ENCODE data around the gene PEX6. TPM values are rescaled to one million over a fixed set of nuclear protein-coding genes. Genes with fewer than 3 reads are reported as not detected.
"Not testable (repeated sequence)": the region's sequence is repeated elsewhere in the genome, so short reads cannot be mapped to it uniquely, and the experiment has no call there.

Gene PEX6
- total RNA-seq, 1 donor from 2014 or later, result 13.8 TPM

- no peak for DNase-seq
- Mint-ChIP-seq H3K27me3 (ENCODE audit: unreplicated experiment) (no peaks in the 10 kb centered on the region), H3K4me3 (ENCODE audit: unreplicated experiment) (no peak overlapping the region), H3K27ac (ENCODE audit: unreplicated experiment) (no peak overlapping the region), H3K36me3 (ENCODE audit: unreplicated experiment) (no peaks in the 10 kb centered on the region), H3K9me3 (ENCODE audit: unreplicated experiment) (no peaks in the 10 kb centered on the region), H3K4me1 (ENCODE audit: low read depth, unreplicated experiment) (no peaks in the 10 kb centered on the region)
- TF ChIP-seq CTCF (IDR thresholded peaks at IDR 0.05; ENCODE audit: partially characterized antibody, unreplicated experiment), result no peak
Observed at GRCh38 chr6:43001843-43002242, 22.9 kb upstream of the PEX6 start.

- not testable (repeated sequence) for H3K27ac Mint-ChIP-seq (ENCODE audit: unreplicated experiment); DNase-seq; H3K4me1 Mint-ChIP-seq (ENCODE audit: low read depth, unreplicated experiment); H3K36me3 Mint-ChIP-seq (ENCODE audit: unreplicated experiment); H3K4me3 Mint-ChIP-seq (ENCODE audit: unreplicated experiment); H3K27me3 Mint-ChIP-seq (ENCODE audit: unreplicated experiment); H3K9me3 Mint-ChIP-seq (ENCODE audit: unreplicated experiment)
Observed at GRCh38 chr6:42998205-42998604, 19.2 kb upstream of the PEX6 start.

- Mint-ChIP-seq H3K9me3 (ENCODE audit: unreplicated experiment) (peaks cover 2% of the 10 kb centered on the region), H3K27ac (ENCODE audit: unreplicated experiment) (no peak overlapping the region), H3K4me1 (ENCODE audit: low read depth, unreplicated experiment) (no peaks in the 10 kb centered on the region), H3K36me3 (ENCODE audit: unreplicated experiment) (no peaks in the 10 kb centered on the region), H3K4me3 (ENCODE audit: unreplicated experiment) (no peak overlapping the region), H3K27me3 (ENCODE audit: unreplicated experiment) (no peaks in the 10 kb centered on the region)
- TF ChIP-seq CTCF (IDR thresholded peaks at IDR 0.05; ENCODE audit: partially characterized antibody, unreplicated experiment), result no peak
- DNase-seq, result no peak
Observed at GRCh38 chr6:42996513-42996912, 17.5 kb upstream of the PEX6 start.

GRCh38 chr6:42993445-42993844, 14.5 kb upstream of the PEX6 start:
- Mint-ChIP-seq H3K27me3 (ENCODE audit: unreplicated experiment) (no peaks in the 10 kb centered on the region), H3K9me3 (ENCODE audit: unreplicated experiment) (peaks cover 2% of the 10 kb centered on the region), H3K27ac (ENCODE audit: unreplicated experiment) (no peak overlapping the region), H3K36me3 (ENCODE audit: unreplicated experiment) (no peaks in the 10 kb centered on the region), H3K4me1 (ENCODE audit: low read depth, unreplicated experiment) (no peaks in the 10 kb centered on the region), H3K4me3 (ENCODE audit: unreplicated experiment) (no peak overlapping the region)
- DNase-seq, result no peak
- TF ChIP-seq CTCF (IDR thresholded peaks at IDR 0.05; ENCODE audit: partially characterized antibody, unreplicated experiment), result no peak

GRCh38 chr6:42989923-42990322, 10.9 kb upstream of the PEX6 start:
- H3K27ac Mint-ChIP-seq (ENCODE audit: unreplicated experiment), result no peak overlapping the region
- no peaks in the 10 kb centered on the region for H3K36me3 Mint-ChIP-seq (ENCODE audit: unreplicated experiment)
- H3K4me3 Mint-ChIP-seq (ENCODE audit: unreplicated experiment), result no peak overlapping the region
- peaks cover 13% of the 10 kb centered on the region for H3K9me3 Mint-ChIP-seq (ENCODE audit: unreplicated experiment)
- H3K4me1 Mint-ChIP-seq (ENCODE audit: low read depth, unreplicated experiment), result peaks cover 11% of the 10 kb centered on the region
- peaks cover 3% of the 10 kb centered on the region for H3K27me3 Mint-ChIP-seq (ENCODE audit: unreplicated experiment)
- no peak for TF ChIP-seq CTCF (IDR thresholded peaks at IDR 0.05; ENCODE audit: partially characterized antibody, unreplicated experiment)
- DNase-seq, result no peak
